ENCODE results near the gene NOTCH1.
A peak's percentile ranks its signal among the peaks of the same experiment; 100 is the strongest.

The NOTCH1 gene

DNA sequence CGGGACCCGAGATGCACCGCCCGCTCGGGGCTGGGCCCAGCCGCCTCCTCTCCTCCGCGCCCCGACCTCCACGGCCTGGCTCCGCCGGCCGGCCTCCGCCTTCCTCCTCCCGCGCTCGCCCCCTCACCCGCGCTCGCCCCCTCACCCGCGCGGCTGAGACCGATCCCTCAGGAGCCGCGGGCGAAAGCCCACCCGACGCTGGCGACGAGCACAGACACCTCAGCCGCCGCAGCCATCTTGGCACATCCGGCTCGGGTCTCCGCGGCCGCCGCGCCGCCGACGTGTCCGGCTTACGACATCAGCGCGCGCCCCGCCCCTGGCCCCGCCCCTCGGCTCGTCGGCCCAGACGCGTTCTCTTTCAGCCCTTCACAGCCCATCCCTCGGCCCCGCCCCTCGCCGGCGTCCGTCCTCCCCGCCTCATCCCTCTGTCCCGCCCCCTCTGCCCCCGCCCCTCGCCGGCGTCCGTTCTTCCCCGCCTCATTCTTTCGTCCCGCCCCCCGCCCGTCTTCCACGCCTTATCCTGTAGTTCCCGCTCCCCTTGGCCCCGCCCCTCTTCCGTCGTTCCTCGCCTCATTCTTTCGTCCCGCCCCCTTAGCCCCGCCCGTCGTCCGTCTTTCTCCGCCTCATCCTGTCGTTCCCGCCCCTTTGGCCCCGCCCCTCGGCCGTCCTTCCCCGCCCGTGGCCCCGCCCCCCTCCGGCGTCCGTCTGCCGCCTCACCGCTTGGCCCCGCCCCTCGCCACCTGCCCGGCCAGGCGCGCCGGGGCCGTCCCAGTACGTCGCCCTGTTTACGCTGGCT lies 62.9 kb downstream of the NOTCH1 start, which contains the start of gene SEC16A:
SEC16A (minus strand) TSS at position 248 of the 796 bp plus-strand sequence. CDS start 5,425 bp downstream, outside the sequence.
- DNase-seq = peak; percentile 99 to 100

DNA sequence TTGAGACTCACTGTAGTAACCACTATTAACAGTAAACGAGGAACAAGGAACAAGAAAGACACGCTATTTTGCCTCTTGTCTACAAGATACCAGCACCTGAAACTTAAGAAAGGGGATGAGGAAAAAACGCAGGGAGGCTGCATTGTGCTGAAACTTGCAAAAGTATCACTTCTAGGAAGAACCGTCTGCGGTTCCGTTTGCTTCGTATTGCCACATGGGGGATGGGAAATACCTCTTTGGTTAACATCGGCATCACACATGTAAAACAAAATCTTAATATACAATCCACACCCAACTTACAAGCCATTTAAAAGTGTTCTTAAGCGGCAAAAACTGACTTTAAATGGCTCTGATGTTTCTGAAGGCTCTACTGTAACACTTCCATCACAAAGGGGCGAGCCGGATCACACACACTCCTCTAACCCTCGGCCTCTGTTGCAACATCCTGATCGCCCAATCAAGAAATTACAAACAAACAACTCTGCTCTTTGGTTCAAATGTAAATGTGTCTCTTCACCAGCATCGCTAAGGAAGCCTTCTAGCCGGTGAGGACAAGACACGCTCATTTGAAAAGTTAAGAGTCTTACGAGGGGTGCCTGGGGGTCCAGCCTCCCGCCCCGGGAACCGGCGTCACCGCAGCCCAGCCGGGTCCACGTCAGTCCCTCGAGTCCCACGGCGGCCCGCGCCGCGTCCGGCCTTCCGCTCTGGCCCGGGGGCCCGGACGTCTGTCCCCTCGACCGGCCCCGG lies 63.6 kb downstream of the NOTCH1 start:
- DNase-seq = peak in 1 of 2 experiments; percentile 48

DNA sequence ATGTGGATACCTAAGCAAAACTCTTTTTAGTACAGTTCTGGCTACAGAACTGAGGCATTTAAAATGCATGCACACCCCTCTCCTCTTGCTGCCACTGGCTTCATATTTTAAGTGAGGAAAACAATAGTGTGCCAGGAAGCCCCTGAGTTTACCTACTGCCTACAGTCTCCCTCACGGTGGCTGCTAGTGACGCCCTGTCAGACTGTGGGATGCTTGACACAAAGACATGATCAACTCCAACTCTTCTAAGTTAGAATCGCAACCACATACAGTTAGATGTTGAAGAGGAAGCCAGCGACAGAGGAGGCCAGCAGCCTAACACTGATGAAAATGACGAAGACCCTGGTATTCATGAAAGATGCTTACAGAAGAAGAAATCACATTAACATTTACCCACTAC lies 64.3 kb downstream of the NOTCH1 start:
- no peak for DNase-seq

DNA sequence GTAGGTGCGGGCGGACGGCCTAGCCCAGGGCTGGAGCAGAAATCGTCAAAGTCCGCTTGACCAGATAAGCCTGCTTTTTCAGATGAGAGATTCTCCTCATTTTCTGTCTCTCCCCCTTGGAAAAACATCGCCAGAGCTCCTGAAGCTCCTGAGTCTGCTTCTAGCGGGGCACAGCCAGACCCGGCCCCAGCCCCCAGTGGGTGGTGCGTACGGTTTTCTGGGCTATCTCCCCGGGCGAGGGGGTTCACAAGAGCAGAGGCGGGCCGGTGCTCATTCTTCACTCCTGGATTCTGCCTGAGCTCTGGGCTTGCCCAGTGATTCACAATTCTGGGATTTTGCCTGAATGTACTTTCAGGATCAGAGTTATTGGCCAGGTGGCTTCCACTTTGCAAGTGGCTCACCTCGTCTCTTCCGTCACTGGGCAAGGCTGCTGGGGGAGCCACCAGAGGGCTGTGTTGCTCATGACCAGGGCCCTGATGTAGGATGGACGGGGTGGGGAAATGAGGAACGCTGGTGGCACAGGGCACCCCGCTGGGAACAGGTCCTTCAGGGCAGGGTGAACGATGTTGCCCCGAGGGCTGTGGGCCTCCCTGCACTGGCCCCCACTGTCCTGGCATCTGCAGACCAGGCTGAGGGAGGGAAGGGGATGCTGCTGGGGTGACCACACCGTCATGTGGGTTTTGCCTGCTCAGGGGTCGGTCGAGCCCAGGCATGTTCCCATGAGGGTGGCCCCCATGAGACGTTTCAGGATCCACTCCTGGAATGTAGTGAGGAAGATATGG lies 69.3 kb downstream of the NOTCH1 start:
- DNase-seq = no peak

DNA sequence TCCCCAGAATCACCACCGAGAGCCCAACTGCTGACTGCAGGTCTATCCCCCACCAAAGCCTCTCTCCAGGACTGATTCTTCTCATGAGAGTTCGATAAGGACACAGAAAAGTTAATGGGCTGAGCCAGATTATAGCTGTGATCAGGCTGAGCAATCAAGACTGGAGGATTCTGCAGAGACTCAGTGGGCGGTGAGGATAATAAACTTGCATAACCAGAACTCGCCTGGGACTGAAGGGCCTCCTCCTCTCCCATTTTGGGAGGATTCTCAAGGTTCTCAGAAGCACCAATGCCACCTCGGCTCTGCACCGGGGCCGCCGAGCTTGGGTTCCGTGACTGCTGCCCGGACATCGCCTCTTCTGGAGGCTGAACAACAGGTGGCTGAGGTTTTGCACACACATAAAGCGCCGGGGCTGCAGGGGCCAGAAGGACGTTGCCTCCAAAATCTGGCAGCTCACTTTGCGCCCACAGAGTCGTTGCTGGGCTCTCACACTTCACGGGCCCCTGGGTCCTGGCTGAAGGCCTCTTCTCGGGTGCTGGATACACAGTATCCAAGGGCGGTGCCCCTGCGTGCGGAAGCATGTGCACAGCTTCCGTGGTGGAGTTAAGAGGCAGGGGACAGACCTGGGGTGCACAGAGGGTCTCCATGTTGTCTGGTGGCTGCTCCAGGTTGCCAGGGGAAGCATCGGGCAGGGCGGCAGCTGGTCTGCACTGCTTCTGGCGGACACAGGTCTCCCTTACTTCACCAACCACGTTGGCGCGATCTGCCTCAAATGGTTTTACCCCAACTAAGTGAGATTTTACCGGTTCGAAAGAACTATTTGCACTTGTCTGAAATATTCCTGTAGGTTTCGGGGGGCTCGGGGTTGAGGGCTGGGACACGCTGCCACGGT lies 70.6 kb downstream of the NOTCH1 start:
- no peak for DNase-seq

DNA sequence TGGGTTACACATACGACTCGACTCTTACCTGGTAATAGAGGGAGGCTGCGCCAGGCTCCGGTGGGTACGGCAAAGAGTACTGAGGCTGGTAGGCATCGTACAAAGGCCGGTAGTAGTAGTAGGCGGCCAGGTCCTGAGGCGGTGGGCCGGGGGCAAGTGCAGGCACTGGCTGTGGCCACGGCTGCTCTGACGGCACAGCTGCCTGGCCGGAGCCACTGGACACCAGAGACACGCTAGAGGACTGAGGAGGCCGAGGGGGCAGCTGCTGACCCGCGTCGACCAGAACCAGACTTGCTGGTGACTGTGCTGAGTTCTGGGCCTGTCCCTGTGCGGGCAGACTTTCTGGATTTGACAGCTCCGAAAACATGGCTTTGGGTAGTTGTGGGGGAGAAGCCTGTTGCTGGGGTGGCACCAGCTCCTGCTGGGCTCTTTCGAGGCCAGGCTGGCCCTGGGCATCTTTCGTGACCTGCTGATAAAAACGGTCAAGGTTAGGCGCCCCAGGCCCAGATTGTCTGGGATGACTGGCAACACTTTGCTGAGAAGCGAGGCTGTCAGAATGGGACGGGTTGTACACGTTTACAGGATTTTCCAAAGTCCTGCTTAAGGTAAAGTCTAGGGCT lies 71.7 kb downstream of the NOTCH1 start:
- no peak for DNase-seq

DNA sequence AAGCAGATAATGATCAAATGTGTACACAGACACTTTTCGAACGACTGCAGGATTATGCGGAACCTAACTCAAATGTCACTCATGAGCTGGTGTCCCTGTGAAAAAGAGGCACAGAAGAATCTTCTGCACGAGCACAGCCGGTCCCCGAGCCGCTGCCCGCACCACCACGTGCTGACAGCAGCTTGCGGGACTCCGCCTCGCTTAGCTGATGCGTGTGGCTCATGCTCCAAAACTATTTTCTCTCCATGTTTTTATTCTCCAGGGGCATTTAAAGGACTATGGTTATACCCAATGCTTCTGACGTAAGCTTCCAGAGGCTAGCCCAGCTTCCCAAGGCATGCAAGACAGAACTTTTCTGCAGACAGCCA lies 72.5 kb downstream of the NOTCH1 start:
- DNase-seq = no peak

DNA sequence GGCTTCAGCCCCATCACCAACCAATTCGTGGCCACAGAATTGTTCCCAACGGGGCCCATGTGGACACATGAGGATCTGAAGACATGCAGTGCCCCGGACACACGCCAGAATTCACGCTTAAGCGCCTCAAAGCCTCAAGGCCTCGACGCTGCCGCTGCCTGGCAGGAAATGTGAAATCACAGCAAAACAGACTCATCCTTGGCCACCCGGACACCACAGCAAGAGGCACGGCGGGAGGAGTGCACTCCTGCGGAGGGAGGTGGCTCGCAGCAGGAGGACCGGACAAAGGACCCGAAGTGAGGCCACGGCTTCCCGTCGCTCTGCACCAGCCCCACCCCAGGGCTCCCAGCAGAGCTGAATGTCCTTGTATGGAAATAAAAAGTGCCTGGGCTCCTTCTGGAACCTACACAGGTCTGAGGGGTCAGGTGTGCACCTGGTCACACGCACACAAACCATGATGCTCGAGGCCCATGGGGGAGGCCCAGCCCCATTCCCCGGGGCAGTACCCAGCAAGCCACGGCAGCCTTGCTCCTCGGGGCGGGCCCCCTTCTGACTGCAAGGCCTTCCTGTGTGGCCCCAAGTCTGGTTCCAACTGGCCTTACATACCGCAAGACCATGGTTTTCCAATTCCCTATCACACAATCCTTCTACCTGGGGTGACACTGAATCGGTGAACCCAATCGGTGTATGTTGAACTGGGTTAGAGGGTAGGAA lies 73.1 kb downstream of the NOTCH1 start:
- no peak for DNase-seq

DNA sequence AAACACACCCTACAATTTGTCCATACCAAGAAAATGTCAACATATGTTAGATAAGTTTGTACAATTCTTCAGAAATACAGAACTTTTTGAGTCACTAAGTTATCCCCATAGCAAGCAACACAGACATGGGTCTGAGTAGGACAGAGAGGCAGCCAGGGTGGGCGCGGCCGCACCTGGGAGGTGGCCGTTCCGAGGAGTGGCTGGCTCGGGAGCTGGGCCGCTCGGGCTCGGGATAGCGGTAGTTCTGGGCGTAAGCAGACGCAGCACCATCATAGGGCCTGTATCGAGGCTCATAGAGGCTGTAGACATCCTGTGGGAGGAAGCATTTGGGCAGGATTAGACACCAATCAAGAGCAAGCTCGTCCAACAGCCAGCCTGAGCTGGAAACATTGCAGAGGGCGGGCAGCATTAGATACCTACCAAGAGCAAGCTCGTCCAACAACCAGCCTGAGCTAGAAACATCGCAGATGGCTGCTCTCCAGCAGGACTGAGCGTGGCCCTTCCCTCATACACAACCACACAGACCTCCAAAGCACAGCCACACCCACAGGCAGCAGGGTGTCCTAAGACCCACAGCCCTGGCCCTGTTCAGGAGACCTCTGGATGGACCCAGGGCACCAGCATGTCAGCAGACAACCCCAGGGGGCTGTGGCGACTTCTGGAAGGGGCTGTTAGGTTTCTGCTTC lies 73.9 kb downstream of the NOTCH1 start:
- no peak for DNase-seq

DNA sequence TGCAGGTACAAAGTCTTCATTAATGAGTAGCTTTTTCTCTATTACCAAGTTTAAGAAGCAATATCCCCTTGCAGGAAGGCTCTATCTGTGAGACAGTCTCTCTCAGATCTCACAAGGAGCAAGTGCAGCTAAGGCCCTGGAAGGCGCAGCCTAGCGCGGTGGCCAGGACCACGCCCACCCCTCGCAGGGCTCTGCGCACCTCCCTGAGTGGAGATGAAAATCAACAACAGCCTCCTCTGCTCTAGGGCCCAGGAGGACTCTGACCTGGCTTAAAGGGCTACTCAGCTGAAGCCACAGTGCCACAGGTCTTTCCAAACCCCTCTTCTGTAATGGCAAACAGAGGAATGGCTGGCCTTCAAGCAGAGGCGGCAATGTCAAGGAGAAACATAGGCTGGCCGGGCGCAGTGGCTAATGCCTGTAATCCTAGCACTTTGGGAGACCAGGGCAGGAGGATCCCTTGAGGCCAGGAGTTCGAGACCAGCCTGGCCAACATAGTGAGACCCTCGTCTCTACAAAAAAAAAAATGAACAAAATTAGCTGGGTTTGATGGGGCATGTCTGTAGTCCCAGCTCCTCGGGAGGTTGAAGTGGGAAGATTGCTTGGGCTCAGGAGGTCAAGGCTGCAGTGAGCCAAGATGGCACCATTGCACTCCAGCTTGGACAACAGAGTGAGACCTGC lies 74.9 kb downstream of the NOTCH1 start:
- no peak for DNase-seq

DNA sequence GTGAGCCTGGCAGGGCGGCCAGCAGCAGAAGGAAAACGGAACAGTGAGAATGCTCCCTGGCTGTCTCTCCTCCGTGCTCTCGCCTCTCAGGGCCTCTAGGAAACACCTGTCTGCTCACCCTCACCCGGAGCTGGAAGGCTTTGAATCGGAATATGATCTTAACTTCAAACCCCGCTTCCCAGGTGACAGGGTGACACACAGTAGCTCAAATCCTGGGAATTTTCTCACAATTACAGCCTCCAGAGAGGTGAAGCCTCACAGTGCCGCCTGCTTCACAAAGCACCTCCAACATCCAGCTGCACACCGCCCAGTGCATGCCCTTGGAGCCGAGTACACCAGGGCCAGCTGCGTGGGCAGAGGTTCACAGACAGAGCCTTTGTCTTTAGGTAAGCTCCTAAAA lies 75.5 kb downstream of the NOTCH1 start:
- DNase-seq = no peak

DNA sequence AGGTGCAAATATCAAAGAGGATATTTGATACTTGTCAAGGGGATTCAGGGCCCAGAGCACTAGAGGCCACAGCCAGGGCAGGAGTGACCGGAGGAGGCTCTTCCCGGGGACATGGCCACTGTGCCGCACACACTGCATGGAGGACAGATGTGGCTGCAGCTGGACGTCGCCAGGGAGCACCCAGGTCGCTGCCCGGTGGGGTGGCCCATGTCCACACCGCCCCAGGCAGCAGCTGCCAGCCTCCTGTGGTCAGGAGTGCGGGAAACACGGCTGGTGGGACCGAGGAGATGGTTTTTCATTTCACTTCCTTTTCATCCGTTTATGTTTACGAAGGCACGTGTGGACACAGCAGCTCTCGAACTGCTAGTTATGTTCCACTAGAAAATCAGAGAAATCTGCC lies 78.1 kb downstream of the NOTCH1 start:
- DNase-seq = no peak

DNA sequence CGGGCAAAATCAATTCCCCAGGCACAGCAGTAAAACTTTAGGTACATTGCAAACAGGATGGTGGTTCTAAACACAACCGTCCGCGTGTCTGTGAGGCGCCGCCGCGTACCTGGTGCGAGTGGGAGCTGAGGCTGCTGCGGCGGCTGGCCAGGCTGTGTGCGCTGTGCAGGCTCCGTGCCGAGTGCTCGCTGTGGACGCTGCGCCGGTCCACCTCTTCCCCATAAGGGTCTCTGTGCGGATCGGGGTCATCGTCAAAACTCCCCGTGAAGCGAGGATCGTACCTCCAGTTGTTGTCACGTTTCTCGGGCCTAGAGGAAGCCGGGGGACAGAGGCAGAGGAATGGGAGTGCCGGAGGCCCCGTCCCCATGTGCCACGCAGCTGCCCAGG lies 79.7 kb downstream of the NOTCH1 start:
- no peak for DNase-seq

DNA sequence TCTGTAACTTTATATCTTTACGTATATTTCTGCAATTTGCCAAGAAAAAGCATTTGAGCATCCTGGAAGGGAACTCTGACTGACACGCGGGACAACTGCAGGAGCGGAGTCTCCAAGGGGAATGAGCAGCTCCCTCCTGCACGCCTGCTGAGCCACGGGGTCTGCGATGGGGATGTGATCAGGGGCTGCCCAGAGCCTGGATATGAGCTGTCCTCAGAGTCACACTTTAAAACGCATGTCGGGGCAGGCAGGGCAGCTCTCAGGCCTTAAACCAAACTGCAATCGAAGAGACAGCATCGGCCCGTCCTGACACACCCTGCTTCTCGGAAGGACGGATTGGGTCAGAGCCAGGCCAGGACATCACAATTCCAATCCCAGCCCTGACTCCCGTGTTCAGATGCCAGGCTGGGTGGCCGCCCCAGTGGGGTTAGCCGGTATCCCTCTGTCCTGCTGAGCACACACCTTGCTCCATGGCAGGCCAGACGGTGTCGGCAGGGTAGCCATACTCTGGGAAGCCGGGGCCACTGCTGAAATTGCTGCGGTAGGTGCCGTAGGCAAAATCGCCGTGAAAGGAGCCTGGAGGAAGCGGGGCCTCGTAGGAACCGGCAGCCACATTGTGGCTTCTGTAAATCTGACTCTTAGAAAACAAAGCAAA lies 80.2 kb downstream of the NOTCH1 start:
- DNase-seq = no peak

DNA sequence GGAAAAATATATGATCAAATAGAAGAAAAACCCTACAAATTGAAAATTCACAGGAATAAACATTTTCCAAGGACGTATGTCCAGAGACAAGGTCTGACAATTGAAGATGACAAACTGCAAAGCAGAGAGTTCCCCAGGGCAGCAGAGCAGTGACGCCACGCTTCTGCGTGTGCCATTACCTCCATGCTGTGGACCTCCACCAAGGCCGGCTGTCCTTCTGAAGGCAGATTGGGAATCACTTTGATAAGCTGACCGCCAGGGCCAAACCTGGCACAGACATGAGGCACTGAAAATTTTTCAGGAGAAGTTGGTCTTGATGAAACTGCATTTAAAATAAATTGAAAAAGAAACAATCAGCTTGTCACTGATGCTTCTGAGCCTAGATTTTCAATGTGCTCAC lies 81.6 kb downstream of the NOTCH1 start:
- no peak for DNase-seq

DNA sequence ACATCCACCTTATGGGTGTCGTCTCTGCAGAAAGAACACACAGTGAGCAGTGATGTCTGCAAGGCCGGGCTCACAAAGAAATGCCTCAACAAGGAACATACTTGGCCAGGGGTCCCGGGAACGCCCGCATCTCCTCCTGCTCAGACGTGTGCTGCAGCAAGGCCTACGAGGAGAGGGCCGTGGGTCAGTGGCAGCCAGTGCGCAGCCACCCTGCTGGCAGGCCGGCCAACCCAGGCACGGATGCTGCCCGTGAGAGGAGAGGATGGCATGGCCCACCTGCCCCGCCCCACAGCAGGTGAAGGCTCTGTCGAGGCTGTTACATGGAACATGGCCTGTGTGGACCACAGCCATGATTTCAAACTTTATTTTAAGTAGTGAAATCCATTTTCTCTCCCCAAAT lies 82.3 kb downstream of the NOTCH1 start:
- DNase-seq = no peak

DNA sequence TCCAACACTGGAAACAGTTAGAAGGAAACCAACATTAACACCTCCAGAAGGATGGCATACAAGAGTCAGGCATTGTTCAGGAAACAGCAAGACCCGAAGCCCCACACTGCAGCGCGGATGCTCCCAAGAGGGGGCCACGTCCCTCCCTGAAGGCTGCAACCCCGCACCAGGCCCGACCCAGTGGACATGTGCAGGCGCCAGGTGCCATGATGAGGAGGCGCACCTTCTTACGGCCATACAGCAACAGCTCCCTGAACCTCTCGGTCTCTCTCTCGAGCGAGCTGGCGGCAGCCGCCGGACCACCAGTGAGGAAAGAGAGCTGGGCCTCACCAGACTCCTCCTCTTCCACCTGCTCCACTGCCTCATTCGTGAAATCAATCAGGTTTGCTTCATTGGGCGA lies 83.2 kb downstream of the NOTCH1 start:
- DNase-seq = no peak

DNA sequence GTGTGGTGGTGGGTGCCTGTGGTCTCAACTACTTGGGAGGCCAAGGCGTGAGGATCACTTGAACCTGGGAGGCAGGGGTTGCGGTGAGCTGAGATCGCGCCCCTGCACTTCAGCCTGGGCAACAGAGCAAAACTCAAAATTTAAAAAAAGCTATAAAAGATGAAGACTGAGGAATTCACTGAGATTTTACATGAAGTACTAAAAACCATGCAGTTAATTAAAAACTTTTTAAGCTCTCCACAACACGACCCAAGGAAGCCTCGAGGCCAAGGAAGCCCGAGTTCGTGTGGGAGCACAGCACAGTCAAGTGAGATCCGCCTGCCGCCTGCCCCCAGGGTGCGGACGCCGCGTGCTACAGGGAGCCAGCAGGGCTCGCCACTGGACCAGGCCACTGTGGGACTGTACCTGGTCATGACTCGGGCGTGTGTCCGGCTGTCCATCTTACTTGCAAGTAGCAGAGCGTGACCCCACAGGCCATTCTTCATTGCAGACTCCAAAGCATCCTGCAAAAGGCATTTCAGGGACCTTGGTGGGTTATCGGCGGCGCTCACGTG lies 85.0 kb downstream of the NOTCH1 start:
- no peak for DNase-seq

DNA sequence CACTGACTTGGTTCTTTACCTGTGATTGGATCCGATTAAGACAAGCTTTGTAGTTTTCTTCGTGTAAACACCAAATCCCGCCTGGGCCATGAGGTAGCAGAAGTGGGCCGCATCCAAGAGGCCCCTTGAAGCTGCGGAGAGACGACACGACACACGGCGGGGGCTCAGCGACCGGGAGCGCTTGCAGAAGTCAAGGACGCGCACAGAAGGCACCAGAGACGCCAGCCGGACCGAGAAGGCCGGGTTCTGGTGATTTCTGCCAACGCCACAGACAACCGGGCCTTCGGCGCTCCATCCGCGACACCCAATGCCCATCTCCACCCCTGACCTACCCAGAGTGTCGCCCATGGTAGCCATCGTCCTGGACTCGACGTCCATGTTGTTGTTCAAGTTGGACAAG lies 86.4 kb downstream of the NOTCH1 start:
- no peak for DNase-seq

All from activated T-cell treated with anti-CD3 and anti-CD28 coated beads, Interleukin-2, amount 50 U/mL, for 48 hours (primary cell).